Measurements from ENCODE around the gene ZBTB7C. TPM values are rescaled to one million over a fixed set of nuclear protein-coding genes. Genes with fewer than 3 reads are reported as not detected.

The ZBTB7C gene
- total RNA-seq, 1 donor from 2014 or later: 0.11 TPM

- no peak for DNase-seq (ENCODE audit: extremely low spot score, unreplicated experiment)
- Mint-ChIP-seq H3K27me3 (ENCODE audit: unreplicated experiment) (peaks cover 52% of the 10 kb centered on the region), H3K36me3 (ENCODE audit: unreplicated experiment) (no peaks in the 10 kb centered on the region), H3K4me1 (ENCODE audit: unreplicated experiment) (no peaks in the 10 kb centered on the region), H3K4me3 (ENCODE audit: unreplicated experiment) (no peak overlapping the region), H3K27ac (ENCODE audit: unreplicated experiment) (no peak overlapping the region), H3K9me3 (ENCODE audit: unreplicated experiment) (peaks cover 7% of the 10 kb centered on the region)
- no peak for TF ChIP-seq CTCF (IDR thresholded peaks at IDR 0.05)
Measured at GRCh38 chr18:48365965-48366364, 43.2 kb downstream of the ZBTB7C start.

GRCh38 chr18:48364146-48364545, 45.0 kb downstream of the ZBTB7C start:
- Mint-ChIP-seq H3K9me3 (ENCODE audit: unreplicated experiment) (peaks cover 7% of the 10 kb centered on the region), H3K27me3 (ENCODE audit: unreplicated experiment) (peaks cover 52% of the 10 kb centered on the region), H3K4me3 (ENCODE audit: unreplicated experiment) (no peak overlapping the region), H3K4me1 (ENCODE audit: unreplicated experiment) (no peaks in the 10 kb centered on the region), H3K36me3 (ENCODE audit: unreplicated experiment) (no peaks in the 10 kb centered on the region), H3K27ac (ENCODE audit: unreplicated experiment) (no peak overlapping the region)
- TF ChIP-seq CTCF (IDR thresholded peaks at IDR 0.05): no peak
- DNase-seq (ENCODE audit: extremely low spot score, unreplicated experiment): no peak

GRCh38 chr18:48363175-48363574, 46.0 kb downstream of the ZBTB7C start:
- Mint-ChIP-seq H3K9me3 (ENCODE audit: unreplicated experiment) (peaks cover 7% of the 10 kb centered on the region), H3K4me1 (ENCODE audit: unreplicated experiment) (no peaks in the 10 kb centered on the region), H3K27me3 (ENCODE audit: unreplicated experiment) (peaks cover 48% of the 10 kb centered on the region), H3K27ac (ENCODE audit: unreplicated experiment) (no peak overlapping the region), H3K36me3 (ENCODE audit: unreplicated experiment) (no peaks in the 10 kb centered on the region), H3K4me3 (ENCODE audit: unreplicated experiment) (no peak overlapping the region)
- no peak for DNase-seq (ENCODE audit: extremely low spot score, unreplicated experiment)
- TF ChIP-seq CTCF (IDR thresholded peaks at IDR 0.05): no peak

- Mint-ChIP-seq H3K36me3 (ENCODE audit: unreplicated experiment) (no peaks in the 10 kb centered on the region), H3K27me3 (ENCODE audit: unreplicated experiment) (peaks cover 49% of the 10 kb centered on the region), H3K9me3 (ENCODE audit: unreplicated experiment) (peaks cover 7% of the 10 kb centered on the region), H3K27ac (ENCODE audit: unreplicated experiment) (no peak overlapping the region), H3K4me1 (ENCODE audit: unreplicated experiment) (no peaks in the 10 kb centered on the region), H3K4me3 (ENCODE audit: unreplicated experiment) (no peak overlapping the region)
- TF ChIP-seq CTCF (IDR thresholded peaks at IDR 0.05): no peak
- DNase-seq (ENCODE audit: extremely low spot score, unreplicated experiment): no peak
Measured at GRCh38 chr18:48361801-48362200, 47.4 kb downstream of the ZBTB7C start.

- Mint-ChIP-seq H3K27me3 (ENCODE audit: unreplicated experiment) (peaks cover 55% of the 10 kb centered on the region), H3K9me3 (ENCODE audit: unreplicated experiment) (peaks cover 3% of the 10 kb centered on the region), H3K36me3 (ENCODE audit: unreplicated experiment) (no peaks in the 10 kb centered on the region), H3K4me3 (ENCODE audit: unreplicated experiment) (no peak overlapping the region), H3K27ac (ENCODE audit: unreplicated experiment) (no peak overlapping the region), H3K4me1 (ENCODE audit: unreplicated experiment) (no peaks in the 10 kb centered on the region)
- TF ChIP-seq CTCF (IDR thresholded peaks at IDR 0.05): no peak
- no peak for DNase-seq (ENCODE audit: extremely low spot score, unreplicated experiment)
Measured at GRCh38 chr18:48360376-48361021, 48.7 kb downstream of the ZBTB7C start.

Data from osteocyte (in vitro differentiated cells).